ENCODE data around the gene CYSRT1.

The CYSRT1 gene

DNA sequence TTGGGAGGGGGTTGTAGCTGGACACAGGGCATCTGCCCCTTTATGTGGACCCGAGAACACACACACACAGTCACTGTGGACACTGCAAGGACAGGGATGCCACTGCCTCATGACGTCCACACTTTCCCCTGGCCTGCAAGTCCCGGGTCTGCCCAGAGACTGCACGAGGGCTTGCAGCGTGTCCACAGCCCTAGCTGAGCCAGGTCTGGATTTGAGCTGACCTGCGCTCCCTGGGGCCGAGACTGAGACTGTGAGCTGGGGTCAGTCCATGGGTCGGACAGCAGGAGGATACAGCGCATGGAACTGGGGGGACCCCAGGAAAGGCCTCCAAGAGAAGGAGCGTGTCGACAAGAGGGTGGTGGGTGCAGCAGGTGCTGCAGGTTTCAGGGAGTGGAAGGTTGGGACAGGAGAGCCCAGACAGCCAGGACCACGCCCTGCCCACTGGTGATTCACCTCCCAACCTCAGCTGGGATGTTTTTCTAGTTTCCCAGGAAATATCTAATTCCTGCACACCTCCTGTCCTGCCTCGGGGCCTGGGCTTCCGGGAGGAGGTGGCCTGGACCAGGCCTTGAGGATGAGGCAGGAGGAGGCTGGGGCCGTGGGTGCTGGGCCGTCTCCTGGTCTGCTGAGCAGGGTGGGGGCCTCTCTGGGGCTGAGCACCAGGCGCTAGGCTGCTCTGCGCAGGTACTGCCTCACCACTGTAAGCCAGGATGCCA lies 1.5 kb downstream of the CYSRT1 start:
- DNase-seq (ENCODE audit: low read depth in 1 of 2, low spot score in 1 of 2), result no peak

DNA sequence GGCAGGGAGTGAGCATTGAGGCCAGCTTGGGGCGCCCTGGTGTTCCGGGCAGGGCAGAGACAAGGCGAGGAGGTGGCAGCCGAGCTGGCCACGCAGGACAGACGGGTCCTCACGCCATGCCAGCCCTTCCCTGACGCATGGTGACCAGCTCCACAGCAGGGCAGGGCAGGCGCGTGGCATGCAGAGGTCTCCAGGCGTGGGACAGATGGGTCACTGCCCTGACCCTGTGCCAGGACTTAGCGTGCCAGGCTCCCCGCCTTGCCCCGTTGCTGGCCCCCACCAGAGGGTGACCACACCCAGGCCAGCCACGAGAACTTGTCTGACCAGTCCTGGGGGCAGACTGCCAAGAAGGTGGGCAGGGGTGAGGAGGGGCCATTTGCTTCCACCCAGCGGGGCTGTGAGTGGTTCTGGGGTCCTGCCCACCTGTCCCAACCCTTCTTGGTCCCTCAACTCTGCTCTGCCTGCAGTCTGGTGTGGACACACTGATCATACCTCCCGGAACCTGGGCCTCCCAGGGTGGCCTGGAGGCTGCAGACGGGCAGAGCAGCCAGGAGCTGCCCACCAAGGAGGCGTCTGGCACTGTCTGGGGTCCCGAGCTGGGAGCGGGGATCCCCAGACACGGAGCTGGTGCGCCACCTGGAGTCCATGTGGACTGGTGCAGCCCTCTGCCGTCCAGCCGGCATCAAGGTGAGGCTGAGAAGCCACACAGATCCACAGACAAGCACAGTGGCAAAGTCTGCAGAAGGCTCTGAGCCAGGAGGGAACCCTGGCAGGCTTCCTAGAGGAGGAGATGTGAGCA lies 2.3 kb downstream of the CYSRT1 start, which contains the start of gene RNF224:
Gene RNF224, plus strand, starts transcription at position 449 of the 799 bp plus-strand sequence. CDS start 834 bp downstream, outside the sequence.
- peak; percentile 61 to 66 for DNase-seq (ENCODE audit: low read depth in 1 of 2, low spot score in 1 of 2)

DNA sequence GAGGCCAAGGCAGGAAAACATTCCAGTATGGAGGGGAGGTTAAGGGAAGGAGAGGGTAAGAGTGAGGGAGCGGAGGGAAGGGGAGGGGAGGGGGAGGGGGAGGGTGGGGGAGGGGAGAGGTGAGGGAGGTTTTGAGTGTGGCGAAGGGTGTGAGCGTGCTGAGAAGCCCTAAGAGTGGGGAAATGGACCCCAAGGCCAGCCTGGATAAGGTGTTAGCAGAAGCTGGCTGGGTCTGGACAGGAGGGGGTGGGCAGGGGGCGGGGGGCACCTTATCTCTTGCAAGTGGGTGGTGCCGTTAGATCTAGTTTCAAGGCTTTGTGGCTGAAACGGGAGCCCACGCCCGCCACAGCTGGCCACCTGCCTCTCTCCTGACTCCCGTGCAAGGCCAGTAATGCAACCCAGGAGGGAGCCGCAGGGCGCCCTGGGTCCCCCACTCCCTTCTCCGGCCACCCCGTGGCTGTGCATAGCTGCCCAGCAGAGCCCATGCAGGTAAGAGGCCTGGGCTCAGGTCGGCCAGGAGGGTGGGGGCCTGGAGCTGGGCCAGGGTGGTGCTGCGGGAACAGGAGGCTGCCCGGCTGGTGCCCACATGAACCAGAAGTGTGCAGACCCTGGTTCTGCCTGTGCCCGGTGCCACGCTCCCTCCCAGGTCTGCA lies 3.0 kb downstream of the CYSRT1 start:
- no peak for DNase-seq (ENCODE audit: low read depth in 1 of 2, low spot score in 1 of 2)

DNA sequence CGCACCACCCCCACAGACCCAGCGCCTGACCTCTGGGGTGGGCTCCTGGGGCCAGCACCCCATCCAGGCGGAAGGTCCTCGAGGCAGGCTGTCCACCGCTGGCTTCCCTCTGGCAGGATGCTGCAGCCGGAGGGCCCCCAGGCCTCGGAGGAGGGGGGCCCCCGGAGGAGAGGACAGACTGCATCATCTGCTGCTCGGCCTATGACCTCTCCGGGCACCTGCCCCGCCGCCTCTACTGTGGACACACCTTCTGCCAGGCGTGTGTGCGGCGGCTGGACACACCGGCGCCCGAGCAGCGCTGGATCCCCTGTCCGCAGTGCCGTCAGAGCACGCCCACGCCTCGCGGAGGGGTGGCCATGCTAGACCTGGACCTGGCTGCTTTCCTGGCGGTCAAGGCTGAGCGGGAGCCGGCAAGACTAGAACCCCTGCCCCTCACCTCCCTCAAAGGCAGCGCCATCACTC lies 3.6 kb downstream of the CYSRT1 start:
- DNase-seq (ENCODE audit: low read depth in 1 of 2, low spot score in 1 of 2), result no peak

DNA sequence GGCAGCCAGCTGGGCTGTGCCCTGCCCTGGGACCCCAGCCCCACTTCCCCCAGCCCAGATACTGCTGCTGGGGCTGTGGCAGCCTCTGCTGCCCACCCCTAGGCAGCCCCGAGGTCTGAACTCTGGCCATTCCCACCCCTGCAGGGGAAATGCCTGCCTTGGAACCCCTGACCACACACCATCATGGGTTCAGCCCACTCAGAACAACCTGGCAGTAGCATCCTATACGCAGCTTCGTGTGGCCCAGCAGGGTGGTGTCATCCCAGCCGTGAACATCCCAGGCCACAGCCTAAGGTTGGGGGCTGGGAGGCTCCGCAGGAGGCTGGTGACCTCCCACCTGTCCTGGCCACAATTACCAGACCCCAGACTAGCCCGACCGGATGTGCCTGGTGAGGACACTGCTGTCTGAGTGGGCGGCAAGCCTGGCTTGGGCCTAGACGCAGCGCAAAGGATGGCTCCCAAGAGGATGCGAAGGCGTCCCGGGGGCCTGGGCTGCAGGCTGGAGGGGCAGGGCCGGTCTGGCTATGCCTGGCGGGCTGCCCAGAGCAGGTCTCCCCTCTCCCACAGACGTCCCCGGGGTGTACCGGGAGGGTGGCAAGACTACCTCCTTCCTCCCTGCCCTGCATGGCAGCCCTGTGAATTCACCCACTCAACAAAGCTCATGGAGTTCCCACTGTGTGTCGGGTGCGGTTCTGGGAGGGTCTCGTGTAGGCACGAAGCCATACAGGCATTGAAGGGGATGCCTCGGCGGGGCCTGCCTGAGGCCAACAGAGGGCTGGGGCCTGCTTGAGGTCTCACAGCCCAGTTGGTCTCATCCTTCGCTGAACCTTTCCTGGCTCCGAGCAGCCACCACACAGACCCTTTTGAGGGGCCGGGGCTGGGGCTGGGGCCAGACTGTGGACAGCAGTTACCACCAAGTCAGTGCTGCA lies 4.3 kb downstream of the CYSRT1 start:
- no peak for DNase-seq (ENCODE audit: low read depth in 1 of 2, low spot score in 1 of 2)

DNA sequence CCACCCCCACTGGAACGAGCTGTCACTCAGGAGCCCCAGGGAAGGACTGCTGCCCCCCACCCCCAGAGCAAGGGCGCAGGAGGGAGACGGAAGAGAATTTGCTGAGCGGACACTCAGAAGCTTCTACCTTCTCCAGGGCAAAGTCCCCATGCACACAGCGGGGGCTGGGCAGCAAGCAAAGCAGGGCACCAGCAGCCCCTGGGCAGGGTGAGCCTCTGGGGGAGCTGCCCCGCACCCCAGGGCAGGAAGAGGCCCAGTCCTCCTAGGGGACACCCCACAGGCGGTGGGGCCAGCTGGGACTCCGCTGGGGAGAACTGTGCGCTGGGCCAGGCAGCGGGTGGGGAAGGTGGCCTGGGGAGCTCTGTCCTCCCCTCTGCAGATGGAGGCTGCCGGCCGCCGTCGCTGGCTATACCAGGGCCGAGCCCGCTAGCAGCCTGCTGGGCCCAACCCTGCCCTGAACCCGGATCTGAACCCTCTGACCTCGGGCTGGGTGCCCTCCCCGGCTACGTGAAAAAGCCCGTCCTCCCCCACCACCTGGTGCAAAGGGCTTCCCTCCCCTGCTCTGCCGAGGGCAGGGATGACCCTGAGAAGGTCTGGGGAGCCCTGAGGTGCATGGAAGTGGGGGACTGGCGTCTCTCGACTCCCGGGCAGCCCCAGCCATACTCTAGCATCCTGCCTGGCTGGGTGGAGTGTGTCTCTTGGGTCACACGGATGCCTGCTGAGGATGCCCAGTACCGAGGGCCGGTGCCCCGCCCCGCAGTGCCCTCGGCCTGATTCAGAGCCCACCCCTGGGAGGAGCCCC lies 5.1 kb downstream of the CYSRT1 start:
- no peak for DNase-seq (ENCODE audit: low read depth in 1 of 2, low spot score in 1 of 2)

DNA sequence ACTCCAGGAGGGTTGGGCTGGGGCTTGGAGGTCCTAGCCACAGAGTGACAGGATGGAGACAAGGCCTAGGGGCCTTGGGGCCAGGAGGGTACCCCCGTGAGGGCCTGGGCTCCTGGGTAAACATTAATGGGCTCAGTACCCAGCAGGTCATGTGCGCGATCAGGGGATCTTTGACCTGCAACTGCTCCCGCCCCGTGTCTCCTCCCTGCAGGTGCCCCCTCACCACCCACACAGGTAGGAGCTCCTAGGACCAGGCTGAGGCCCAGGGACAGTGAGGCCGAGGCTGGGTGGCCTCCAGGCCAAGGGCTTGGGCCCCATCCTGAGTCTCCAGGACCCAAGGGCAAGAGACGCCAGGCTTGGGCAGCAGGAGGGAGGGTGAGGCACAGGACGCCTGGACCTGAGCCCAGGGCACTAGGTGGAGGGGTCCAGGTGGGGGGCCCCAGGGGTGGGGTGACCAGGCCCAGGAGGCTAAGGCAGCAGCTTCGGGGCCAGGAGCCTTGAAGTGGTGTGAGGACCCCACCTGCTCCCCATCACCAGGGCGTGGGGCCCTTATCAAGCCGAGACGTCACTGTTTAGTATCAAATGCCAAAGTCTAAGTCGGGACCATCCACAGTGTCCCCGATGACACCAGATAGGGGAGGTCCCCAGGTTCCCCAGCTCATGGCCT lies 5.9 kb downstream of the CYSRT1 start, which contains the start of gene SLC34A3:
Gene SLC34A3, plus strand, starts transcription at position 197 of the 667 bp plus-strand sequence. CDS start 802 bp downstream, outside the sequence.
- no peak for DNase-seq (ENCODE audit: low read depth in 1 of 2, low spot score in 1 of 2)

DNA sequence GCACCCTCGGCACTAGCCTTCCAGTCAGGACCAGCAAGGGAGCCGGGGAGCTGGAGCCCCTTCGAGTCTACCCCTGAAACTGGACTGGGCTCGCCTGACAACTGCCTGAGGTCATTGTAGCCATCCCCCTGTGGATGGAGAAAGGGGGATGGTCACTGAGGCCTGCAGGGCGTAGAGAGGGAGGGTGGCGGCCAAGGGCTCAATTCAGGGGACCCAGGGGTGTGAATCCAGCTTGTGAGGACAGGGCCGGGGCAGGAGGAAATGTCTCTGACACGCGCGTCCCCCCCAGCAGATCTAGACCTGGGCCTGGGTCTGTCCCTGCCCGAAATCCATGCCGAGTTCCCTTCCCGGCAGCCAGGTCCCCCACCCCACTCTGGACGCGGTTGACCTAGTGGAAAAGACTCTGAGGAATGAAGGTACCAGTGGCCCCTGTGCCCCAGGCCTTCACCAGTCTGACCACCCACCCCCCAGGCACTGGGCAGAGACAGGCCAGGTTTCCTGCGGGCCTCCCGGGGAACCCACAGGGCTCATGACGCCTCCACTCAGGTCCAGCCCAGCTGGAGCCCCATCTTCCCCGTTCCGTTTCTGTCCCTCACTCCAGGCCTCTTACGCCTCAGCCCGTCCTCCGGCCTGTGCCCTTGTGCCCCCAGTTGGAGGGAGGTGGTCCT lies 6.5 kb downstream of the CYSRT1 start:
- no peak for DNase-seq (ENCODE audit: low read depth in 1 of 2, low spot score in 1 of 2)

DNA sequence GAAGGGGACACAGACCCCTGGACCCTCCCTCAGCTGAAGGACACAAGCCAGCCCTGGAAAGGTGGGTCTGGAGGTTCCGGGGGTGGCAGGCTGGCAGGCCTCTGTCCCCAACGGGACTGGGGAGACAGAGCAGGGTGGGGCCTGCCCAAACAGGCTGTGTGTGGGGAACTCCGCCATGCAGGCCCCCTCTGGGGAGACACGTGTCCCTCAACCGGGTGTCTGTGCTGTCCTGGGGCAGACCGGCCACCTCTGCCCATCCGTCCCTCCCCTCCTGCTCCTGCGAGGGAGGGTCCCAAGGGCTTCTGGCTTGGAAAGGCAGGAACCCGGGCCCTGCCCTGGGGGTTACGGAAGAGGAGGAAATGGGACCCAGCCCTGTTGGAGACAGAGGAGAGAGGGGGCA lies 7.1 kb downstream of the CYSRT1 start:
- DNase-seq (ENCODE audit: low read depth in 1 of 2, low spot score in 1 of 2), result no peak

DNA sequence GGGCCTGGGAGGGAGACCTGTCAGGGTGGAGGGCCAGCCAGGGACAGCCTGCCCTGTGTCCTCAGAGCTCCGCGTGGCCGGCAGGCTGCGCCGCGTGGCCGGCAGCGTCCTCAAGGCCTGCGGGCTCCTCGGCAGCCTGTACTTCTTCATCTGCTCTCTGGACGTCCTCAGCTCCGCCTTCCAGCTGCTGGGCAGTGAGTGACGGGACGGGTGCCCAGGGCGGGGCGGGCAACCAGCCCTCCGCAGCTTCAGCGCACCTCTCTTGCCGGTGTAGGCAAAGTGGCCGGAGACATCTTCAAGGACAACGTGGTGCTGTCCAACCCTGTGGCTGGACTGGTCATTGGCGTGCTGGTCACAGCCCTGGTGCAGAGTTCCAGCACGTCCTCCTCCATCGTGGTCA lies 7.5 kb downstream of the CYSRT1 start:
- no peak for DNase-seq (ENCODE audit: low read depth in 1 of 2, low spot score in 1 of 2)

DNA sequence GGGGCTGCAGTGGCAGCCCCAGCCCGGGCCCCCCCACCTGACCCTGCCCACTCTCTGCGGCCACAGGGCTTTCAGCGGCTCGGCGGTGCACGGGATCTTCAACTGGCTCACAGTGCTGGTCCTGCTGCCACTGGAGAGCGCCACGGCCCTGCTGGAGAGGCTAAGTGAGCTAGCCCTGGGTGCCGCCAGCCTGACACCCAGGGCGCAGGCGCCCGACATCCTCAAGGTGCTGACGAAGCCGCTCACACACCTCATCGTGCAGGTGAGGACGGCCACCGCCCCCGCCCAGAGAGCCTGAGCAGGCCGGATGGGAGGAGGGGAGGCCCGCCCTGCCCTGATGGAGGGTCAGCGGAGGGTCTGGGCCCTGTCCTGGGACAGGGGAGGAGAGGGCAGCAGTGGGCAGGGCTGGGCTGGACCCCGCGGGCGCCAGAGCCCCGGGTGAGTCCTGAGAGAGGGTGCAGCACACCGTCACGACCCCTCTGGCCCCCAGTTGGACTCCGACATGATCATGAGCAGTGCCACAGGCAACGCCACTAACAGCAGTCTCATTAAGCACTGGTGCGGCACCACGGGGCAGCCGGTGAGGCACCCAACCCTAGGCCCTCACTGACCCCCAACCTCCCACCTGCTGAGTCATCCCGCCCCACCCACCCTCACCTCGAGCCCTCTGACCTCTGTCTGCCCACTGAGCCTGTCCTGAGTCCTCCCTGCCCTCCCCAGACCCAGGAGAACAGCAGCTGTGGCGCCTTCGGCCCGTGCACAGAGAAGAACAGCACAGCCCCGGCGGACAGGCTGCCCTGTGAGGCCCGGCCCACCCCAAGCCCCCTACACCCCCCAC lies 8.4 kb downstream of the CYSRT1 start:
- no peak for DNase-seq (ENCODE audit: low read depth in 1 of 2, low spot score in 1 of 2)

DNA sequence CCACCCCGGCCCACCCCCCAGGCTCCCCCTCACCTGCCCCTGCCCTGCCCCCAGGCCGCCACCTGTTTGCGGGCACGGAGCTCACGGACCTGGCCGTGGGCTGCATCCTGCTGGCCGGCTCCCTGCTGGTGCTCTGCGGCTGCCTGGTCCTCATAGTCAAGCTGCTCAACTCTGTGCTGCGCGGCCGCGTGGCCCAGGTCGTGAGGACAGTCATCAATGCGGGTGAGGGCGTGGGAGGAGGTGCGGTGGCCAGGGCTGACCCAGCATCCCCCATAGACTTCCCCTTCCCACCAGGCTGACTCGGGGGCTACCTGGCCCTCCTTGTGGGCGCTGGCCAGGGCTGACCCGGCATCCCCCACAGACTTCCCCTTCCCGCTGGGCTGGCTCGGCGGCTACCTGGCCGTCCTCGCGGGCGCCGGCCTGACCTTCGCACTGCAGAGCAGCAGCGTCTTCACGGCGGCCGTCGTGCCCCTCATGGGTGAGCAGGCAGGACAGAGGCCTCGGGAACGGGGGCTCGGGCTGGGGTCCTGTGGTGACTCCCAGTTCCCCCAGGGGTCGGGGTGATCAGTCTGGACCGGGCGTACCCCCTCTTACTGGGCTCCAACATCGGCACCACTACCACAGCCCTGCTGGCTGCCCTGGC lies 9.2 kb downstream of the CYSRT1 start:
- DNase-seq (ENCODE audit: low read depth in 1 of 2, low spot score in 1 of 2), result no peak

DNA sequence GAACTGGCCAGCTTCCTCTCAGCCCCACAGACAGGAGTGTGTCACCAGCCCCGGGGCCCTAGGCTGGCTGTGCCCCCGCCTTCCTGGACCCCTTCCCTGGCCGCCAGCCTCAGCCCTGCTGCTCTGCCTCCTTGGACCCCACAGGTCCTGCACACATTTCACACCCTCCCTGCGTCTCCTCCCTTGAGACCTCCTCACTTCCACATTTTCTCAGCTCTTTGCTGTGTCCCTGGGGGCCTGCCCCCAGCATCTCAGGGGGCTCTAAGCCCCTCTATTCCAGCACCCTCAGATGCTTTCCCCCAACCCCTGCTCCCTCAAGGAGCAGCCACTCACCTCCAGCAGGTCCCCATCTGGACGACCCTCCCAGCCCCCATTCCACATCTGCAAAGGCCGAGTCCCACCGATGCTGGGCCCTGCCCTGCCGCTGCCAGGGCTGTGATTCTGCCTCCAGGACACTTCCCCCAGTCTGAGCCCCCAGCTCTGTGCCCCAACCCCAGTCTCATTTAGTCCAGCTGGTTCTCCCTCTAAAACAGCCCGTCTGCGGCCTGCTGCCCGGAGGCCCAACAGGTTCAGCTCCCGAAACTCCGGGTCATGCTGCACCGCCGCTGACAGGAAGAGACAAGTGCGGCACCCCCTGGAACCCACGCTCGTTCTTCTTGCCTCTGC lies 9.9 kb downstream of the CYSRT1 start:
- DNase-seq (ENCODE audit: low read depth in 1 of 2, low spot score in 1 of 2), result no peak

DNA sequence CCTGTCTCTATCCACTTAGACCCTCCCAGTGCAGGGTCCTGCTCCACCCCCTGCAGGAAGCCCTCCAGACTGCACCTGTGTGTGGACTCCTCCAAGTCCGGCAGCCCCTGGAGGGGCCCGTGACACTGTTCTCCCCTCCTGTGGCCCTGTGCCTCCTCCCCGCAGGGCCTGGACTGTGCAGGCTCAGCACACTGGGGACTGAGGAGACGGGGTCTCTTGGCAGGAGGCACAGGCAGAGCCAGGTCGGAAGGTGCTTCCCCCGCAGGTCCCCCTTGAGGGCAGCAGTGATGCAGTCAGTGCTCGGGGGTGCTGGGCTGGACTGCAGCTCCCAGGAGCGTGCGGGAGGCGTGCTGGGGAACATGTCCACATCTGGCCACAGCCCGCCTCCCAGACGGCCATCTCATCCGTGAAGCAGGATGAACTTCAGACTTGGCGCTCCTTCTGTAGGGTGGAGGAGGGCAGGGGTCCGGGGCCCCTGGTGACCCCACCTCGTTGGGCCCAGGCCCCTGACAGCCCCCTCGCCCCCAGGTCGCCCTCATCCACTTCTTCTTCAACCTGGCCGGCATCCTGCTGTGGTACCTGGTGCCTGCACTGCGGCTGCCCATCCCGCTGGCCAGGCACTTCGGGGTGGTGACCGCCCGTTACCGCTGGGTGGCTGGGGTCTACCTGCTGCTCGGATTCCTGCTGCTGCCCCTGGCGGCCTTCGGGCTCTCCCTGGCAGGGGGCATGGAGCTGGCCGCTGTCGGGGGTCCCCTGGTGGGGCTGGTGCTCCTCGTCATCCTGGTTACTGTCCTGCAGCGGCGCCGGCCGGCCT lies 10.7 kb downstream of the CYSRT1 start:
- no peak for DNase-seq (ENCODE audit: low read depth in 1 of 2, low spot score in 1 of 2)

DNA sequence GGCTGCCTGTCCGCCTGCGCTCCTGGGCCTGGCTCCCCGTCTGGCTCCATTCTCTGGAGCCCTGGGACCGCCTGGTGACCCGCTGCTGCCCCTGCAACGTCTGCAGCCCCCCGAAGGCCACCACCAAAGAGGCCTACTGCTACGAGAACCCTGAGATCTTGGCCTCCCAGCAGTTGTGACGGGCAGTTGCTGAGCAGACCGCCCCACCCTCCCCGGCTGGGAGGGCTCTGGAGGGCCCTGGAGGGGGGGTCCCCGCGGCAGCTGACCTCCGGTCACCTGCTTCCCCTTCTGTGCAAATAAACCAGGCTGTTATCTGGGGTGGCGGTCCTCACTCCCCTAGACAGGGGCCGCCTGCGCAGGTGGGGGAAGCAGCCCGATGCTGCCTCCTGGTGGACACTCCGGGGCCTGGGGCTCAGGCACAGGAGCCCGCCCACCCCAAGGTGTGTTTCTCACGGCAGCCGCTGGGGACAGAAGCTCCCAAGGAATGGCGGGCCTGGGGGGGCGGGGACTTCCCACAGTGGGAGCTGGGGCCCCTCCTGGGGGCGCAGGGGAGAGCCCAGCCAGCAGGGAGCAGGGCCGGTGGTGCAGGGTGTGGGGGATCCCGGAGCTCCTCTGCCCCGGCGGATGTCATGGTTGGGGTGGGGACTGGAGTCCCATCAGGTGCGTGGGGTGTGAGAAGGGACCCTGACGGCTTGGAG lies 11.4 kb downstream of the CYSRT1 start:
- peak; percentile 83 to 84 for DNase-seq (ENCODE audit: low read depth in 1 of 2, low spot score in 1 of 2)
